A549 treated with Hydrocortisone at 1 μM for 4 hours (cell line): Measurements from ENCODE around the gene UBE3C. TPM values are rescaled to one million over a fixed set of nuclear protein-coding genes. Genes with fewer than 3 reads are reported as not detected.

ENCODE experiments used
- total RNA-seq: library from RNA; stranded (reverse); fragments of 200-300 nt; extraction: Qiagen RNA extraction; gene quantifications from 5 replicates; pipeline ENCODE4 v1.2.3, GENCODE V29; 2022

The UBE3C gene
- total RNA-seq, result 58.3 to 86.1 TPM (median 65.3 TPM) in 5 replicates

DNA sequence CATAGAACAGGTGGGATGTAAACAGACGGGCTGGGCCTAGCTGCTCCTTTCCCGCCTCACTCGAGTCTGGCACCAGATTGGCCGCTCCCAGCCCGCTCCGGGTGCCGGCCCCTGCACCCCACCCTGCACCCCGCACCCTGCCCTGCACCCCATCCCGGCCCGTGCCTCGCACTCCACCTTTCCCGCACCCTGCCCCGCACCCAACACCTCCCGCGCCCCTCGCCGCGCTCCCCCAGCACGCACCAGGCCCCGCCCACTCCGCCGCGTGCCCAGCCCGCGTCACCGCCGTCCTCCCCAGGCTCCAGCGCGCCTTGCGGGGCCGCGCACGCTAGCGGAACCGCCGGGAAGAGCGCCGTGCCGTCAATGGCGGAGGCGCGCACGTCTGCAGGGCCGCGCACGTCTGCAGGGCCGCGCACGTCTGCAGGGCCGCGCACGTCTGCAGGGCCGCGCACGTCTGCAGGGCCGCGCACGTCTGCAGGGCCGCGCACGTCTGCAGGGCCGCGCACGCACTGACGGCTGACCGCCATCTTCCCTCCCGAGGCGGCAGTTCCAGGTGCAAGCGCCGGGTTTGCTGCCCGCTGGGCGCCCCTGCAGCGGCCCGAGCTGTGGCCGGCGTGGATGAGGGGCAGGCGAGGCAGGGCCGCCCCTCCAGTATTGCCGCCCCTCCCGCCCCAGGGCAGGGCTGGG is at the start of gene UBE3C:
Gene UBE3C, plus strand, starts transcription at position 503 of the 687 bp plus-strand sequence. CDS start 347 bp downstream, outside the sequence.

Other genes starting within 250 kb of the UBE3C start
- 25.3 to 36.2 TPM (median 32.1 TPM) in 5 replicates for gene LMBR1, start 245.7 kb upstream of the UBE3C start, total RNA-seq
- 17.3 to 20.8 TPM (median 19.5 TPM) in 5 replicates for gene NOM1, start 189.2 kb upstream of the UBE3C start, total RNA-seq
- gene MNX1, start 128.3 kb upstream of the UBE3C start, total RNA-seq, result 4.1 to 4.8 TPM (median 4.6 TPM) in 5 replicates
- 85.6 to 164 TPM (median 96.0 TPM) in 5 replicates for gene DNAJB6, start 198.1 kb downstream of the UBE3C start, total RNA-seq